HG02678 (cell line): ENCODE results near the gene SREBF2.

Source experiments
- ATAC-seq: cut with Tn5 transposase; IDR thresholded peaks from one replicate; pipeline ENCODE4 v1.9.1; 2021; ENCODE audit warnings: mild to moderate bottlenecking, moderate library complexity; ENCODE audit not compliant: unreplicated experiment

The SREBF2 gene

GRCh38 chr22:41906822-41907221, 73.9 kb downstream of the SREBF2 start:
- no peak for ATAC-seq

GRCh38 chr22:41907436-41908401, 74.8 kb downstream of the SREBF2 start:
- ATAC-seq: no peak

GRCh38 chr22:41908411-41909309, 75.8 kb downstream of the SREBF2 start:
- no peak for ATAC-seq

GRCh38 chr22:41909310-41910049, 76.6 kb downstream of the SREBF2 start:
- ATAC-seq: no peak

GRCh38 chr22:41910050-41911000, 77.4 kb downstream of the SREBF2 start:
- ATAC-seq: no peak

GRCh38 chr22:41911001-41911611, 78.2 kb downstream of the SREBF2 start:
- no peak for ATAC-seq

- ATAC-seq: no peak
Measured at GRCh38 chr22:41912338-41913039, 79.6 kb downstream of the SREBF2 start.

- ATAC-seq: no peak
Measured at GRCh38 chr22:41913040-41913719, 80.3 kb downstream of the SREBF2 start.

GRCh38 chr22:41913842-41914534, 81.1 kb downstream of the SREBF2 start:
- ATAC-seq: no peak

GRCh38 chr22:41914611-41915034, 81.7 kb downstream of the SREBF2 start:
- ATAC-seq: no peak

- no peak for ATAC-seq
Measured at GRCh38 chr22:41915035-41915785, 82.3 kb downstream of the SREBF2 start, which contains the start of gene SHISA8. Gene SHISA8, minus strand, starts transcription at chr22:41915074. Its CDS starts 407 bp downstream, at chr22:41914667.

GRCh38 chr22:41915786-41916493, 83.0 kb downstream of the SREBF2 start:
- ATAC-seq: no peak

- no peak for ATAC-seq
Measured at GRCh38 chr22:41916745-41917358, 83.9 kb downstream of the SREBF2 start.

- no peak for ATAC-seq
Measured at GRCh38 chr22:41917375-41917902, 84.5 kb downstream of the SREBF2 start.
